ENCODE measurements around the gene MOV10.

- TF ChIP-seq ZNF138 (tag by site-specific recombination; IDR thresholded peaks at IDR 0.05; ENCODE audit: borderline replicate concordance) (no peak), ZNF274 (IDR thresholded peaks at IDR 0.05; ENCODE audit: low read length) (no peak), ZNF274 (tag by site-specific recombination; IDR thresholded peaks at IDR 0.05; ENCODE audit: borderline replicate concordance) (no peak), ZNF707 (tag by site-specific recombination; IDR thresholded peaks at IDR 0.05) (no peak), ZNF175 (tag by site-specific recombination; IDR thresholded peaks at IDR 0.05) (no peak), ZNF585B (tag by site-specific recombination; IDR thresholded peaks at IDR 0.05) (no peak)
These were observed 26.1 kb downstream of the MOV10 start for GRCh38 chr1:112700290-112701226.
